ELF-1 (cell line): ENCODE results near the gene PPM1E.

Experiments used
- DNase-seq: peaks from one replicate; pipeline ENCODE4 v3.0.0-alpha.2; 2016; ENCODE audit warnings: low read depth, low spot score

PPM1E gene

GRCh38 chr17:58996968-58997367 is 241.3 kb downstream of the PPM1E start:
- no peak for DNase-seq

GRCh38 chr17:58997756-58998553 is 242.3 kb downstream of the PPM1E start:
- DNase-seq, result no peak

GRCh38 chr17:58998871-58999270 is 243.2 kb downstream of the PPM1E start:
- no peak for DNase-seq

GRCh38 chr17:58999500-58999899 is 243.8 kb downstream of the PPM1E start:
- no peak for DNase-seq

- DNase-seq, result no peak
Observed at GRCh38 chr17:59000022-59000421, 244.4 kb downstream of the PPM1E start.

GRCh38 chr17:59001158-59001814 is 245.6 kb downstream of the PPM1E start:
- DNase-seq, result no peak

GRCh38 chr17:59002126-59002525 is 246.5 kb downstream of the PPM1E start:
- DNase-seq, result no peak

- no peak for DNase-seq
Observed at GRCh38 chr17:59002848-59003247, 247.2 kb downstream of the PPM1E start.

- no peak for DNase-seq
Observed at GRCh38 chr17:59003860-59004259, 248.2 kb downstream of the PPM1E start.

- peak; percentile 62 for DNase-seq
Observed at GRCh38 chr17:59004338-59005111, 248.9 kb downstream of the PPM1E start.

- DNase-seq, result no peak
Observed at GRCh38 chr17:59007995-59008394, 252.3 kb downstream of the PPM1E start.

GRCh38 chr17:59008737-59009136 is 253.1 kb downstream of the PPM1E start:
- no peak for DNase-seq

GRCh38 chr17:59010026-59010425 is 254.4 kb downstream of the PPM1E start:
- no peak for DNase-seq

- DNase-seq, result no peak
Observed at GRCh38 chr17:59011975-59012374, 256.3 kb downstream of the PPM1E start.

- no peak for DNase-seq
Observed at GRCh38 chr17:59018019-59018418, 262.4 kb downstream of the PPM1E start.

- DNase-seq, result no peak
Observed at GRCh38 chr17:59024916-59025315, 269.3 kb downstream of the PPM1E start.

GRCh38 chr17:59026176-59026939 is 270.7 kb downstream of the PPM1E start:
- no peak for DNase-seq

- DNase-seq, result no peak
Observed at GRCh38 chr17:59027750-59028149, 272.1 kb downstream of the PPM1E start.

- DNase-seq, result no peak
Observed at GRCh38 chr17:59028328-59028727, 272.7 kb downstream of the PPM1E start.

GRCh38 chr17:59030811-59031210 is 275.2 kb downstream of the PPM1E start:
- DNase-seq, result no peak
